HepG2 (cell line): Measurements from ENCODE around the gene MAP3K14.

ENCODE experiments used
- EHMT2 ChIP-seq: fragments of 200-600 bp; sonication (generic); IDR thresholded peaks from 2 replicates; pipeline ENCODE4 v1.7.0; 2017; ENCODE audit warnings: antibody characterized with exemption, low read depth, low read length, borderline replicate concordance
- PPARG ChIP-seq: conservative IDR thresholded peaks from 2 replicates; pipeline ENCODE4 v1.6.1; 2016; ENCODE audit warnings: missing biosample characterization, missing genetic modification reagents
- PTBP1 ChIP-seq: fragments of 200-400 bp; formaldehyde crosslinking; IDR thresholded peaks from 2 replicates; pipeline ENCODE4 v1.6.1; 2018; ENCODE audit warnings: low read length, low read depth; ENCODE audit not compliant: poor library complexity, severe bottlenecking
- REXO4 ChIP-seq: sonication (generic); formaldehyde crosslinking; IDR thresholded peaks from 2 replicates; pipeline ENCODE4 v1.8.0; 2022; ENCODE audit warnings: missing genetic modification reagents, mild to moderate bottlenecking, borderline replicate concordance
- TAF1 ChIP-seq: sonication (generic); formaldehyde crosslinking; IDR thresholded peaks from 2 replicates; pipeline ENCODE4 v1.4.0; 2020; ENCODE audit warnings: missing genetic modification reagents

DNA sequence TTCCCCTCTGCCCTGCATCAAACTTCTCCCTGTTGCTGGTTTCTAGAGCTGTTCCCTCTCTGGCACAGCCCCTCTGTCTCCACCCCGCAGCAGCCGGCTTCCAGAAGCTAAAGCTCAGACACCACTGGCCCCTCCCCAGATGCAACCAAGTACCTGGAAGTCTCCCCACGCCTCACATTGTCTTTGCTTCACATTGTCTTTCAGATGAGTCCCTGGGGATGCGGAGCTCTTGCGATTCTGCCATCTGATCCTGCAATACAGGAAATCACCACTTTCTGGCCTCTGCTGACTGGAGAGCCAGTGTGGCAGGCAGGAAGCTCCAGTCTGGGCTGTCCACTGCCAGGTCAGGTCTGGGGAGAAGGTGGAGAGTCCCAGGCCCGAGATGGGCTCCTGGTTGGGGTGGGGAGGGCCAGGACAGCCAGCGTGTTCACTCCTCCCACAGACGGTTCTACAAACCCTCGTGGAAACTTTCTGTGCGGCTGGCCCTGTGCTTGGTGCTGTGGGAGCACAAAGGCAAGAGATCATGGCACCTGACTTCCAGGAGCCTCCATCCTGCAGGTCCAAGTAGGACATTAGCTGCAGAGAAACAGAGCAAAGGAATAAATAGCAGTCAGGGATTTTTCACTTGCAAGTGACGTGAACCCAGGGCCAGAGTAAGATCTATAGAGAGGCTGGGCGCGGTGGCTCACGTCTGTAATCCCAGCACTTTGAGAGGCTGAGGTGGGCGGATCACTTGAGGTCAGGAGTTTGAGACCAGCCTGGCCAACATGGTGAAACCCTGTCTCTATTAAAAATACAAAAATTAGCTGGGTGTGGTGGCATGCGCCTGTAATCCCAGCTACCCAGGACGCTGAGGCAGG, 47.9 kb upstream of the MAP3K14 start:
- TF ChIP-seq PTBP1: no peak
- TF ChIP-seq TAF1 (CRISPR knock-in tag): no peak
- TF ChIP-seq EHMT2: no peak
- no peak for TF ChIP-seq PPARG
- TF ChIP-seq REXO4 (CRISPR knock-in tag): no peak
